Activated CD4-positive, alpha-beta T cell treated with anti-CD3 and anti-CD28 coated beads, Interleukin-2, amount 10 ng/mL, durations not matched to agents 24 days and 14 days (primary cell): ENCODE results near the gene MALRD1. TPM values are rescaled to one million over a fixed set of nuclear protein-coding genes. Genes with fewer than 3 reads are reported as not detected.

ENCODE experiments used
- DNase-seq: peaks from one replicate; pipeline ENCODE4 v3.0.0; 2022
- H3K27ac Mint-ChIP-seq: one replicate; pipeline ENCODE4 v1.8.0; 2022; ENCODE audit warnings: mild to moderate bottlenecking, mixed read lengths
- H3K27me3 Mint-ChIP-seq: one replicate; pipeline ENCODE4 v1.8.0; 2022; ENCODE audit warnings: mixed read lengths
- H3K36me3 Mint-ChIP-seq: one replicate; pipeline ENCODE4 v1.8.0; 2022; ENCODE audit warnings: low read depth, mild to moderate bottlenecking, mixed read lengths
- H3K4me1 Mint-ChIP-seq: one replicate; pipeline ENCODE4 v1.8.0; 2021; ENCODE audit warnings: mixed read lengths
- H3K4me3 Mint-ChIP-seq: one replicate; pipeline ENCODE4 v1.8.0; 2022; ENCODE audit warnings: mild to moderate bottlenecking, moderate library complexity, mixed read lengths
- H3K9me3 Mint-ChIP-seq: one replicate; pipeline ENCODE4 v1.8.0; 2021; ENCODE audit warnings: mixed read lengths
- intact Hi-C: fragments of 100-400 bp; cut with micrococcal nuclease; formaldehyde crosslinking; loops from one replicate; pipeline ENCODE4 v1.15.1; 2023
- total RNA-seq: library from RNA; stranded (reverse); gene quantifications from 2 replicates; pipeline ENCODE4 v1.2.3, GENCODE V29; 2022

Gene MALRD1
- total RNA-seq, 1 donor from 2014 or later: not detected

- no peaks in the 10 kb centered on the region for H3K4me1 Mint-ChIP-seq
- intact Hi-C loops: no loop called here
- peaks cover 3% of the 10 kb centered on the region for H3K9me3 Mint-ChIP-seq
- H3K27ac Mint-ChIP-seq: no peak overlapping the region
- no peak for DNase-seq
- no peaks in the 10 kb centered on the region for H3K36me3 Mint-ChIP-seq
- no peaks in the 10 kb centered on the region for H3K27me3 Mint-ChIP-seq
- no peak overlapping the region for H3K4me3 Mint-ChIP-seq
These were observed 530.0 kb downstream of the MALRD1 start for GRCh38 chr10:19578571-19578970.

GRCh38 chr10:19579761-19580545 is 531.4 kb downstream of the MALRD1 start:
- peaks cover 3% of the 10 kb centered on the region for H3K9me3 Mint-ChIP-seq
- H3K4me3 Mint-ChIP-seq: no peak overlapping the region
- H3K4me1 Mint-ChIP-seq: no peaks in the 10 kb centered on the region
- no peak for DNase-seq
- H3K27me3 Mint-ChIP-seq: no peaks in the 10 kb centered on the region
- intact Hi-C loops: no loop called here
- H3K27ac Mint-ChIP-seq: no peak overlapping the region
- no peaks in the 10 kb centered on the region for H3K36me3 Mint-ChIP-seq

DNA sequence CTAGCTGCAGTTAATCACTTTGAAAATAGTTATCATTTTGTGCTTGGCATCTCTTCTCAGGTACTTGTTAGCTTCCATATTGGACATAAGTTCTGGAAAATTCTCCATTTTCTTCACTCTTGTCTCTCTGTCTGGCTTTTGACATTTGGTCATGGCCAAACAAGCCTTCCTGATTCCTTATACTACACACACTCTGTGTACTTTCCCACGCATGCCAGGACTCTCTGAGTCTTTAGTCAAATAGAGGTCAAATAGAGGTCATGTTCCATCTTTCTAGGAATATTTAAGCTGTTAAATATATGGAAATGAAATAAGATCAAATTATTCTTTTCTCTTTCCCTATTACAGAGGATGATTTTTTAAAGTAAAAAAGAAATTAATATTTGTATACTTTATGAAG is 532.1 kb downstream of the MALRD1 start:
- Mint-ChIP-seq H3K4me3 (no peak overlapping the region), H3K9me3 (peaks cover 3% of the 10 kb centered on the region), H3K27ac (no peak overlapping the region), H3K4me1 (no peaks in the 10 kb centered on the region), H3K36me3 (no peaks in the 10 kb centered on the region), H3K27me3 (no peaks in the 10 kb centered on the region)
- no peak for DNase-seq
- intact Hi-C loops: no loop called here

DNA sequence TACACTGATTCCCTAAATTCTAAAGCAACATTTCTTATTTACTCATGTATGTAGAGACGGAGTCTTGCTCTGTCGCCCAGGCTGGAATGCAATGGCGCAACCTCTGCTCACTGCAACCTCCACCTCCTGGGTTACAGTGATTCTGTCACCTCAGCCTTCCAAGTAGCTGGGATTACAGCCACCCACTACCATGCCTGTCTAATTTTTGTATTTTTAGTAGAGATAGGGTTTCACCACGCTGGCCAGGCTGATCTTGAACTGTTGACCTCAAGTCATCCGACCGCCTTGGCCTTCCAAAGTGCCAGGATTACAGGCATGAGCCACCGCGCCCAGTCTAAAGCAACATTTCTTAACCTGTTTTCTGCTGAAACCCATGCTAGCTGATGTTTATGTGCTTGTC is 540.0 kb downstream of the MALRD1 start:
- H3K4me1 Mint-ChIP-seq: no peaks in the 10 kb centered on the region

GRCh38 chr10:19592276-19592675 is 543.7 kb downstream of the MALRD1 start:
- Mint-ChIP-seq H3K4me1 (no peaks in the 10 kb centered on the region), H3K9me3 (no peaks in the 10 kb centered on the region), H3K4me3 (no peak overlapping the region), H3K27me3 (no peaks in the 10 kb centered on the region), H3K27ac (no peak overlapping the region), H3K36me3 (no peaks in the 10 kb centered on the region)
- DNase-seq: no peak
- intact Hi-C loops: no loop called here

More for the DNA sequence above, 540.0 kb downstream of the MALRD1 start:
- no peaks in the 10 kb centered on the region for H3K27me3 Mint-ChIP-seq
- intact Hi-C loops: no loop called here
- no peaks in the 10 kb centered on the region for H3K36me3 Mint-ChIP-seq
- no peak overlapping the region for H3K4me3 Mint-ChIP-seq
- no peak overlapping the region for H3K27ac Mint-ChIP-seq
- H3K9me3 Mint-ChIP-seq: no peaks in the 10 kb centered on the region
- DNase-seq: no peak

- H3K27ac Mint-ChIP-seq: no peak overlapping the region
- intact Hi-C loops: no loop called here
These were observed 546.7 kb downstream of the MALRD1 start for GRCh38 chr10:19595212-19595845.

GRCh38 chr10:19605806-19606205 is 557.2 kb downstream of the MALRD1 start:
- DNase-seq: no peak
- Mint-ChIP-seq H3K4me3 (no peak overlapping the region), H3K4me1 (no peaks in the 10 kb centered on the region), H3K27ac (no peak overlapping the region), H3K27me3 (no peaks in the 10 kb centered on the region), H3K36me3 (no peaks in the 10 kb centered on the region), H3K9me3 (no peaks in the 10 kb centered on the region)
- intact Hi-C loops: no loop called here

More at GRCh38 chr10:19595212-19595845, 546.7 kb downstream of the MALRD1 start:
- Mint-ChIP-seq H3K4me1 (no peaks in the 10 kb centered on the region), H3K9me3 (no peaks in the 10 kb centered on the region), H3K4me3 (no peak overlapping the region), H3K36me3 (no peaks in the 10 kb centered on the region), H3K27me3 (no peaks in the 10 kb centered on the region)
- no peak for DNase-seq

DNA sequence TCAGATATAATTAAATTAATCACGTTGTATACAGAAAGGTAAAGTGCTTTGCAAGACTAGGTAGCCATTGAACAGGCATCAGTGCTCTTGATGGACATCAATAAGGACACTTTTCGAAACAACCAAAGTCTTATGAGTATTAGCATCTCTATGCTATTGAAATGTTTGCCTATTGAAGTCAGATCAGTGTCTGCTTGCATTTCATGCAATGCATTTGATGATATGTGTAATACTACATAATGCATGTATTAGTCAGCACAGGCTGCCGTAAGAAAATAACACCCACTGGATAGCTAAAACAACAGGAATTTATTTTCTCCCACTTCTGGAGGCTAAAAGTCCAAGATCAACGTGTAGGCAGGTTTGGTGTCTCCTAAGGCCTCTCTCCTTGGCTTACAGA is 558.4 kb downstream of the MALRD1 start:
- H3K27ac Mint-ChIP-seq: no peak overlapping the region
- intact Hi-C loops: no loop called here

GRCh38 chr10:19611775-19612174 is 563.2 kb downstream of the MALRD1 start:
- Mint-ChIP-seq H3K4me1 (no peaks in the 10 kb centered on the region), H3K36me3 (no peaks in the 10 kb centered on the region), H3K27ac (no peak overlapping the region), H3K27me3 (no peaks in the 10 kb centered on the region), H3K4me3 (no peak overlapping the region), H3K9me3 (peaks cover 4% of the 10 kb centered on the region)
- DNase-seq: no peak
- intact Hi-C loops: no loop called here

More for the DNA sequence above, 558.4 kb downstream of the MALRD1 start:
- H3K9me3 Mint-ChIP-seq: no peaks in the 10 kb centered on the region
- no peak for DNase-seq
- H3K36me3 Mint-ChIP-seq: no peaks in the 10 kb centered on the region
- no peaks in the 10 kb centered on the region for H3K4me1 Mint-ChIP-seq
- H3K4me3 Mint-ChIP-seq: no peak overlapping the region
- H3K27me3 Mint-ChIP-seq: no peaks in the 10 kb centered on the region

- no peak overlapping the region for H3K4me3 Mint-ChIP-seq
- peaks cover 4% of the 10 kb centered on the region for H3K9me3 Mint-ChIP-seq
- no peaks in the 10 kb centered on the region for H3K4me1 Mint-ChIP-seq
- H3K36me3 Mint-ChIP-seq: no peaks in the 10 kb centered on the region
- no peaks in the 10 kb centered on the region for H3K27me3 Mint-ChIP-seq
- no peak for DNase-seq
- intact Hi-C loops: no loop called here
- no peak overlapping the region for H3K27ac Mint-ChIP-seq
These were observed 568.4 kb downstream of the MALRD1 start for GRCh38 chr10:19616966-19617365.

- Mint-ChIP-seq H3K4me3 (no peak overlapping the region), H3K27ac (no peak overlapping the region), H3K36me3 (no peaks in the 10 kb centered on the region), H3K4me1 (no peaks in the 10 kb centered on the region), H3K9me3 (no peaks in the 10 kb centered on the region), H3K27me3 (no peaks in the 10 kb centered on the region)
- intact Hi-C loops: no loop called here
- DNase-seq: no peak
These were observed 572.2 kb downstream of the MALRD1 start for GRCh38 chr10:19620811-19621210.

GRCh38 chr10:19623321-19623720 is 574.7 kb downstream of the MALRD1 start:
- Mint-ChIP-seq H3K27ac (no peak overlapping the region), H3K4me3 (no peak overlapping the region), H3K9me3 (no peaks in the 10 kb centered on the region), H3K4me1 (no peaks in the 10 kb centered on the region), H3K36me3 (no peaks in the 10 kb centered on the region), H3K27me3 (no peaks in the 10 kb centered on the region)
- intact Hi-C loops: no loop called here
- DNase-seq: no peak

DNA sequence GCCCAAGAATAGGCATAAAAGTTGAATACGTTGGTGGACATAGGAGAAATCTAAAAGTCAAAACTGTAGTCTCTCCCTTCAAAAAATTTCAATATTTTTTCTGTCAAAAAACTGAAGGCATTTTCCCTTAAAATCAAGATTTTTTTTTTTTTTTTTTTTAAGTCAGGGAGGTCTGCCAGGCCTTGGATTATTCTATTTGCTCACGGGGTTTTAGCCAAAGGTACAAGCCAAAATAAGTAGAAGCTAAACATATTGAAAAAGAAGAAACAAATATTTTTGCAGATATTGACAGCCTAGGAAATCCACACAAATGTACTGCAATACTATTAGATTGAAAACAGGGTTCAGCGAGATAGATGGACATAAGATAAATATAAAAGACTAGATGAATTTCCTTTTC is 577.6 kb downstream of the MALRD1 start:
- no peaks in the 10 kb centered on the region for H3K36me3 Mint-ChIP-seq
- no peak for DNase-seq
- H3K4me1 Mint-ChIP-seq: no peaks in the 10 kb centered on the region
- no peak overlapping the region for H3K27ac Mint-ChIP-seq
- no peak overlapping the region for H3K4me3 Mint-ChIP-seq
- no peaks in the 10 kb centered on the region for H3K27me3 Mint-ChIP-seq
- no peaks in the 10 kb centered on the region for H3K9me3 Mint-ChIP-seq
- intact Hi-C loops: no loop called here

DNA sequence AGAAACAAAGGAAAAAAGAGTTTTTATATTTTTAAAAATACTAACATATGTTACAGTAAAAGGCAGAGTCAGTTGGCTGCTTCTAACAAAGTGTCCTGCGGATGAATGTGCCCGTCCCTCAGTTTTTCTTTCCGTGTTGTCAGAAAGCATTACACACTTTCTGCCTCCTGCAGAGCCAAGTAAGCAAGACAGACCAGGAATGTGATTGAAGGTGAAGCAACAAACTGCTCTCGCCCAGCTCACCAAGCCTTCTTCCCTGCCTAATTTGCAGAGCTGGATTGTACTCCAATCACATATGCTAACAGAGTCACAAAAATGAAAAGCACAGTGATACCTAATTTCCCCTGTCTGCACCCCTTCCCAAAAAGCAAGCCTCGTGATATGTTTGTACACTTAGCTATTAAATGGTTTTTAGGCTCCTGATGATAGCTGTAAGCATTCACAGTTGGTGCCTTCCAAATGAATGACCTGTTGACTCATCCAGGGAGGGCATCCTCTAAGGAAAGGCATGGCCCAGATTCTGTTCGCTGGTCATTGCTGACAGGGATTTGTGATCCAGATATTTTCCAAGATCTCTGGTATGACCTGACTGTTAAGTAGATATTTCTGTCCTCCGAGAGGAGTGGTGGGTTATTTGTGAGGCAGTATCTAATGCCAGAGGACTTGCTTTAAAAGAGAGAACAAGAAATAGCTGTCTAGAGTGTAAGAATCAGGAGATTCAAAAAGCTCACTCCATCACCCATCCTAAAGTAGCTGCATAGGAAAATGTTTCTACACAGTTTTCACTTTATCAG is 580.4 kb downstream of the MALRD1 start:
- H3K36me3 Mint-ChIP-seq: no peaks in the 10 kb centered on the region
- H3K4me3 Mint-ChIP-seq: no peak overlapping the region
- H3K9me3 Mint-ChIP-seq: no peaks in the 10 kb centered on the region
- intact Hi-C loops: no loop called here
- H3K27ac Mint-ChIP-seq: no peak overlapping the region
- no peak for DNase-seq
- no peaks in the 10 kb centered on the region for H3K27me3 Mint-ChIP-seq
- no peaks in the 10 kb centered on the region for H3K4me1 Mint-ChIP-seq
